Neuron (in vitro differentiated cells): ENCODE measurements around the gene CCR8.

Source experiments
- H2AFZ ChIP-seq: one replicate; pipeline ENCODE4 v1.6.1; 2013; ENCODE audit warnings: low read depth, mild to moderate bottlenecking, inconsistent platforms, low read length, moderate library complexity
- H3K27me3 ChIP-seq: one replicate; pipeline ENCODE4 v1.6.1; 2013; ENCODE audit warnings: low read length; ENCODE audit not compliant: insufficient read depth
- H3K36me3 ChIP-seq: one replicate; pipeline ENCODE4 v1.6.1; 2013; ENCODE audit warnings: low read length; ENCODE audit not compliant: insufficient read depth
- H3K4me1 ChIP-seq: one replicate; pipeline ENCODE4 v1.6.1; 2013; ENCODE audit warnings: low read length; ENCODE audit not compliant: insufficient read depth
- H3K4me3 ChIP-seq: 2 replicates; pipeline ENCODE4 v1.5.1; 2013; ENCODE audit warnings: mild to moderate bottlenecking, low read length, moderate library complexity
- H3K9me3 ChIP-seq: one replicate; pipeline ENCODE4 v1.6.1; 2013; ENCODE audit warnings: low read length

Gene CCR8, protein sequence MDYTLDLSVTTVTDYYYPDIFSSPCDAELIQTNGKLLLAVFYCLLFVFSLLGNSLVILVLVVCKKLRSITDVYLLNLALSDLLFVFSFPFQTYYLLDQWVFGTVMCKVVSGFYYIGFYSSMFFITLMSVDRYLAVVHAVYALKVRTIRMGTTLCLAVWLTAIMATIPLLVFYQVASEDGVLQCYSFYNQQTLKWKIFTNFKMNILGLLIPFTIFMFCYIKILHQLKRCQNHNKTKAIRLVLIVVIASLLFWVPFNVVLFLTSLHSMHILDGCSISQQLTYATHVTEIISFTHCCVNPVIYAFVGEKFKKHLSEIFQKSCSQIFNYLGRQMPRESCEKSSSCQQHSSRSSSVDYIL

DNA sequence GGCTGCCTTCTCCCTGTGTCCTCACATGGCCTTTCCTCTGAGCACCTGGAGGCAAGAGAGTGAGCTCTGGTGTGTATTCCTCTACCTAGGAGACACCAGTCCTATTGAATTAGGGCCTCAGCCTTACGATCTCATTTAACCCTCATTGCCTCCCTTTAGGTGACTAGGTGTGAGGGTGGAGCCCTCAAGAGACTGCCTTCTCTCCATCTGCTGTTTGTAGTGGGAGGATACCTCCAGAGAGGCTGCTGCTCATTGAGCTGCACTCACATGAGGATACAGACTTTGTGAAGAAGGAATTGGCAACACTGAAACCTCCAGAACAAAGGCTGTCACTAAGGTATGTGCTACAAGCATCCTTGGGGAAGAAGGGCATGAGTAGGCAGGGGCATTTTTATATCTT lies at the start of gene CCR8:
TSS of gene CCR8 (plus strand) at position 217 of the 400 bp plus-strand sequence. CDS start 2,623 bp downstream, outside the sequence.
- no peaks in the 10 kb centered on the region for H3K27me3 ChIP-seq
- no peaks in the 10 kb centered on the region for H3K9me3 ChIP-seq
- no peaks in the 10 kb centered on the region for H3K4me1 ChIP-seq
- H3K4me3 ChIP-seq = no peak within 1 kb of the TSS
- H2AFZ ChIP-seq = no peak within 1 kb of the TSS
- no peaks in the 10 kb centered on the region for H3K36me3 ChIP-seq

DNA sequence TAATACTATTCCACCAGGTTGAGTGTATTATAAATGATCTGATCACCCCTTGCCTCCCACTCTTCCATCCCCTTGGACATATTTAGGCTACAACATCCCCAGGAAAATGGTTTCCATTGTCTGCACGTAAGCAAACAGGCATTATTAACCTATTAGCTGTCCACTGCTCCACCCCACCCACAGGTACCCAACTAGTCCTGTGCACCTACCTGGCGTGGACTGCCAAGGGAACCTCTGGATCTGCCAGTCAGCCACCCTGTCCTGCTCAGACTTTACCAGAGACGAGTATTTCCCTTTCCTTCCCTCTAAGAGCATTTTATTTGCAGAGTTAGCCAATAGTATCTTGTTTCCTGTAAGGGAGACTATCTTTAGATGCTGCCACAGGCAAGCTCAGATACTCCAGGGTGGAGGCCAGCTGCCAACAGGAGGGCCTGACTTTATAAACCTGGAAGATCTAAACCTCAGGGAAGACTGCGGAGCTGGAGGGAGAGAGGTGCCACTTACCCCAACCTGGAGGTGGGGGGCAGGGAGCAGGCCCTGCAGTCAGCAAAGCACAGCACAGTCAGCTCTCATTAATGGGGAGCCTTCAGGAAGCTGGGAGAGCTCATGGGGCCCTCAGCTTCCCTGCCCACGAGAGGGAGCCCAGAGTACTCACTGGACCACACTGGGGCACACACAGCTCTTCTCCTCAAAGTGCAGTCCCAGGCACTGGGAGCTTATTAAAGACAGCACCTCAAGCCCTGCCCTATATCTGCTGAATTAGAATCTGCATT lies 49.6 kb upstream of the CCR8 start, which contains the start of gene CX3CR1:
TSS of gene CX3CR1 (minus strand) at position 292 of the 773 bp plus-strand sequence. CDS start 13,527 bp downstream, outside the sequence.
- Histone ChIP-seq H2AFZ (no peak within 1 kb of the TSS), H3K36me3 (no peaks in the 10 kb centered on the region), H3K9me3 (no peaks in the 10 kb centered on the region), H3K27me3 (no peaks in the 10 kb centered on the region), H3K4me3 (no peak within 1 kb of the TSS), H3K4me1 (no peaks in the 10 kb centered on the region)

DNA sequence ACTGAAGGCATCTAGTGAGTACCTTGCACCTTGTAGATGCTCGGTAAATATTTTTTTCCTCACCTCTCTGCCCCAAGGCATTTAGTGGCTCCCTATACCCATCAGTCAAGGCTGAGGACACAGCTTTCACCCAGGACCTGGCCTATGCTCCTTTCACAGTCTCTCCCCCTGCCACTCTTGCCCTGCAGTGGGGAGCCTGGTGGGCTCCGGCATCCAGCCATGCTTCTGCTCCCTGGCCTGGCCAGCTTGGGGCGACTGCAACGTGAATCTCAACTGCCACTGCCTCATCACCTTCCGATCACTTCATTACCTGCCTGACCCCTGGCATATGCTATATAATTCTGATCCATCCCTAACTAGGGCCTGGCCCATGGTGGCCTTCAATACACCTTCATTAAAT lies 48.9 kb upstream of the CCR8 start:
- Histone ChIP-seq H3K27me3 (no peaks in the 10 kb centered on the region), H3K9me3 (no peaks in the 10 kb centered on the region), H3K4me1 (no peaks in the 10 kb centered on the region), H3K4me3 (no peak overlapping the region), H2AFZ (no peak overlapping the region), H3K36me3 (no peaks in the 10 kb centered on the region)

DNA sequence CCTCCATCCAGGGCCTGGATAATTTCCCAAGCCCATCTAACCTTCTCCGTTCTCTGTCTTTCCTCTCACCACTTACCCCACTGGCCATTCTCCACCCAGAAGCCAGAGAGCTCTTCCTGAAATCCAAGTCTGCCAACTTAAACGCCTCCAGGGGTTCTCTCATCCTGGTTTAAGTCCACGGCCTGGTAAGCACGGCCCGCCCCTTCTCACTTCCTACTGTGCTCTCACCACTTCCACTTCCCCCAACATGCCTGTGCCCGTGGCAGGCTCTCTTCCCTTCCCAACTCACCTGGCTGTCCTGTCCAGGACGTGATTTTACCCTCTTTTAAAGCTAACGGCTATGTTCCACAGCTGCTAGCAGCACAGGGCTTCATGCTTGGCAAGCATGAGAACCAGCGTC lies 48.0 kb upstream of the CCR8 start:
- H3K27me3 ChIP-seq = no peaks in the 10 kb centered on the region
- H2AFZ ChIP-seq = no peak overlapping the region
- no peaks in the 10 kb centered on the region for H3K9me3 ChIP-seq
- no peak overlapping the region for H3K4me3 ChIP-seq
- no peaks in the 10 kb centered on the region for H3K36me3 ChIP-seq
- H3K4me1 ChIP-seq = no peaks in the 10 kb centered on the region

DNA sequence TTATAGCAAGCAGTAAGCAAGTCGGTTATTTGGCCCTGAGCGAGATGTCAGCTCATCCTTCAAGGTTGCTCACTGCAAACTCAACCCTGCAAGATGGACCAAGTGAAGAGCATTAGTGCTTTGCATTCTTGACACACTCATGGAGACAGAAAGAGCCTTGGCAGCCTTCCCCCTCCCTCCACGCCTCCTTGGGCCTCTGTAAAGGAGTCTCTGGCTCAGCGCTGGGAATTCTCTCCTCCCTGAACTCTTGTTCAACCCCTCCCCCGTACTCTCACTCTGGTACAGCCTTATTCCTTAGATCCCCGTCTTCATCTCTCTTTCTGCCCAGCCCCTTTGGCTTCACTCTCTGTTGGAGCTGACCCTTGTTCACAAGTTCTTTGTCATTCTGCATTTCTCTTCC lies 47.5 kb upstream of the CCR8 start:
- no peaks in the 10 kb centered on the region for H3K27me3 ChIP-seq
- no peaks in the 10 kb centered on the region for H3K4me1 ChIP-seq
- H2AFZ ChIP-seq = no peak overlapping the region

DNA sequence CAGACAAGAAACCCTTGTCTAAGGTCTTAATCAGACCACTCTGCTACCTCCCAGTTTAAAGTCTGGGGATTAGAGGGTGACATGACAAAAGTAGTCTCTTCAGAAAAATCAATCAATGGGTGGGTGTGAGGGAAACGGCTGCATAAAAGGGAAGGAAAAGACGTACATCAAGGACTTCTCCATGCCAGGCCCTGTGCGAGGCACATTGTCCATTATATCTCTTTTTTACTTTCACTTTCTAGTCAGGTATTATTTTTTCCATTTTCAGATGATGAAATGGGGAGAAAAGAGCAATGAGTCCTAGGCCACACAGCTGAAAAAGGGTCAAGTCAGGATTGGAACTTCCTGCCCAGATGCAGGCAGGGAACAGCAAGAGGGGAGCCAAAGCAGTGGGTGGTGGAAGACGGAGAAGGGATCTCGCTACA lies 45.0 kb upstream of the CCR8 start:
- H3K4me3 ChIP-seq = no peak overlapping the region
- H2AFZ ChIP-seq = no peak overlapping the region
- no peaks in the 10 kb centered on the region for H3K9me3 ChIP-seq
- no peaks in the 10 kb centered on the region for H3K36me3 ChIP-seq
- H3K27me3 ChIP-seq = no peaks in the 10 kb centered on the region
- no peaks in the 10 kb centered on the region for H3K4me1 ChIP-seq

More for the DNA sequence above, 47.5 kb upstream of the CCR8 start:
- H3K9me3 ChIP-seq = no peaks in the 10 kb centered on the region
- no peaks in the 10 kb centered on the region for H3K36me3 ChIP-seq
- no peak overlapping the region for H3K4me3 ChIP-seq

DNA sequence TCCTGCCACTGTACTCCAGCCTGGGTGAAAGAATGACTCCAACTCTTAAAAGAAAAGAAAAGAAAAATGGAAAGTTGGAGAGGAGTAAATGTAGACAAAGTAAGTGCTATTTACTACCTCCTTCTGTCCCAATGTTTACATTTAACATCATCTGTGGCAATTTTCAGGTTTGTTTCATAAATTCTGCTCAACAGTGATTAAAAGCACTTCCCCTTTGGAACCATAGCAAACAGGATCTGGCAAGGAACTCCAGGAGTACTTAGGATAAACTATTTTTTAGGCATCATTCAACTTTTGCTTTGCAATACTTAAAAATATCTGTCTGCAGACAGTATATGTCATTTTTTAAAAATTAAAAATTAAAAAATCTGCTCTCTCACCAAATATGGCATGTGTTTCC lies 44.2 kb upstream of the CCR8 start:
- Histone ChIP-seq H3K4me1 (no peaks in the 10 kb centered on the region), H3K9me3 (no peaks in the 10 kb centered on the region), H2AFZ (no peak overlapping the region), H3K4me3 (no peak overlapping the region), H3K27me3 (no peaks in the 10 kb centered on the region), H3K36me3 (no peaks in the 10 kb centered on the region)

DNA sequence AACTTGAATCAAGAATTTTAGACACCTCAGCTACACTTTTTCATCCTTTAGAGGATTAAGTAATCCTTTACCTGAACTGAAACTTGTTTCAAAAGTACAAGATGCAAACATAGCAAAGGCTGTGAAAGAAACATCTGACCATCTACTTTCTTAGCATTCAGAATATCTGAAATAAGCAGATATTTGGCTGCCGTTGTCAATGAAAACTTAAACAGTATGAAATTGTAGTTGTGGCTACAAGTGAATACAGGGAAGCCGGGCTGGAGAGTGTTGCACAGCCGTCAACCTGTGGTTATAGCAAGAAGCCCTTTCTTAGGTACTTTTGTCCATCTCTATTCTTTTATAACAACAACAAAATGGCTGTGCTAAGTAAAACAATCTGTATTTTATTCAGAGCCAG lies 42.7 kb upstream of the CCR8 start:
- H3K4me3 ChIP-seq = no peak overlapping the region
- H3K9me3 ChIP-seq = no peaks in the 10 kb centered on the region
- H3K4me1 ChIP-seq = no peaks in the 10 kb centered on the region
- no peaks in the 10 kb centered on the region for H3K27me3 ChIP-seq
- no peak overlapping the region for H2AFZ ChIP-seq
- H3K36me3 ChIP-seq = no peaks in the 10 kb centered on the region

DNA sequence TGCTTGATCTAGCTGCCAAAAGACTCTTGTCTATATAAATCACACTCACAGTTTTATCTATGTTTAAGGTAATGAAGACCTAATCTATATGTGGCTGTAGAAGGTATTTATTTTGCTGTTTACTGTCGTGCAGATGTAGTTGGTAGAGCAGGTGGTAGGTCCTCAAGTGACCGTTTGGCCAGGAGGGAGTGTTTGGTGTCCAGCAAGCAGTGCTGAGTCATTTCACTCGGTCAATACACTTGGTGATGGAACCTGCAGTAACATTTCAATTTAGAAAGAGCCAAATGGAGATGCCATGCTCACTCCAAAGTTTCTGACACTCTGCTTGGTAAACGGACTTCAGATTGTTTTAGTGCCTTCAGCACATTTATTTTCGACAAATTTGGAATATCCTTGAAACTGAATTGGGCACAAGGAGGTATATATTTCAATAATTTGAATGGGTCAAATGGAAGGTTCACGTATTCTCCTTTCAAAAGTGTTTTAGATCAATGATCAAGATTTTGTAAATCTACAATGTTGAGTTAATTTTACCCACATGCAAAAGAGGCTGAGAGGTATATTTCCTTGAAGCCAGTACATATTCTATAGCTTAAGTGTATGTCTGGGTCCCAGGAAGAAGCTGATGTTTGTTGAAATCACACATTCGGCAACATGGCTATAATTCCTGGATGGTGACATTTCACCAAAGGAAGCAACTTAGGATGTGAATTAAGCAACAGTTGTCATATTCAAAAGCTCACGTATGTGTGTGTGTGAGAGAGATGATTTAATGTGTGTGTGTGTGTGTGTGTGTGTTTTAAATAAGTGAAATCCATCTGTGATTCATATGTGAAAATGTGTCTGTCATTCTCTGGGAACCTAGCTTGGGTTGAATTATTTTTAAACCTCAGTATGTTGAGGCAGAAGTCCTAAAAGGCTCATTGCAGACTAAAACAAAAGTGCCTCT lies 42.0 kb upstream of the CCR8 start:
- no peaks in the 10 kb centered on the region for H3K27me3 ChIP-seq

DNA sequence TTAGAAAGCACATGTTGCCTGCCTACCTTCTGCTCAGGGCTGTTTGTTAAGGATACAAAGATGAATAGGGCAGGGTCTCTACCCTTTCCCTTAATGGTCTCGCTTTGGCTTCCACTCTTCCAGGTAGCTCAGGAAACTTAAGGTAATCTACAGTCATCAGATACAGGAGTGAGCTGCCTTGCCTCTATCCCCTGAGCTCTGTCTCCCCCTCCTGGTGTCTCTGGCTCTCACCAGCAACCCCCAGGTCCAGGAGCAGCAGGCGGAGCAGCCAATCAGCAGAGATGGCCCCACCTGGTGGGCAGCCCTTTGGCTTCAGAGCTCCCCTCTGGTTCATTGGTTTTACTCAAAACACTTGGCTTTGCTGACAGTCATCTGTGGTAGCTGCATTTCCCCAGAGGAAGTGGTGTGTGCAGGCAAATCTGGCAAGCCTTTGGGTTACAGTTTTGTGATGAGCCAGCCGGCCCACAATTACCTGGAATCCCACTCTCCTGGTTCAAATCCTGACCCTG lies 41.2 kb upstream of the CCR8 start:
- no peaks in the 10 kb centered on the region for H3K4me1 ChIP-seq
- no peaks in the 10 kb centered on the region for H3K9me3 ChIP-seq
- no peak overlapping the region for H3K4me3 ChIP-seq
- H2AFZ ChIP-seq = no peak overlapping the region
- H3K36me3 ChIP-seq = no peaks in the 10 kb centered on the region
- no peaks in the 10 kb centered on the region for H3K27me3 ChIP-seq

More for the DNA sequence above, 42.0 kb upstream of the CCR8 start:
- H3K36me3 ChIP-seq = no peaks in the 10 kb centered on the region
- H3K9me3 ChIP-seq = no peaks in the 10 kb centered on the region
- no peak overlapping the region for H3K4me3 ChIP-seq
- no peak overlapping the region for H2AFZ ChIP-seq
- no peaks in the 10 kb centered on the region for H3K4me1 ChIP-seq

DNA sequence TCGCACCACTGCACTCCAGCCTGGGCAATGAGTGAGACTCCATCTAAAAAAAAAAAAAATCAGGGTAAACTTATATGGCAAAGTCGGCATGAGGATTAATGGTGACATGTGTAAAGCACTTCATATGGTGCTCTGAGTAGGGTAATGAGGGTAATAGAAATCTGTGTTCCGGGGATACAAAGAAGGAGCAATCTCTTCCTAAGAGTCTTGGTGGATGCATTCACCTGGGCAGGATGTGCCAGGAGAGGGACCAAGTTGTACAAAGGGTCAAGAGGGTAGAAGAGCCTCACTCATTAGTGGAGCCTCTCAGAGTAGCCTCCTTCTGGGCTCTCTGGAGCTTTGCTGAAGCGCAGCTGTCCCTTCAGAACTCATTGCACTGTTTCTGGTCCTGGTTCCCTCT lies 40.4 kb upstream of the CCR8 start:
- no peaks in the 10 kb centered on the region for H3K4me1 ChIP-seq
- no peak overlapping the region for H3K4me3 ChIP-seq
- no peak overlapping the region for H2AFZ ChIP-seq
- no peaks in the 10 kb centered on the region for H3K27me3 ChIP-seq
- no peaks in the 10 kb centered on the region for H3K9me3 ChIP-seq
- H3K36me3 ChIP-seq = no peaks in the 10 kb centered on the region

DNA sequence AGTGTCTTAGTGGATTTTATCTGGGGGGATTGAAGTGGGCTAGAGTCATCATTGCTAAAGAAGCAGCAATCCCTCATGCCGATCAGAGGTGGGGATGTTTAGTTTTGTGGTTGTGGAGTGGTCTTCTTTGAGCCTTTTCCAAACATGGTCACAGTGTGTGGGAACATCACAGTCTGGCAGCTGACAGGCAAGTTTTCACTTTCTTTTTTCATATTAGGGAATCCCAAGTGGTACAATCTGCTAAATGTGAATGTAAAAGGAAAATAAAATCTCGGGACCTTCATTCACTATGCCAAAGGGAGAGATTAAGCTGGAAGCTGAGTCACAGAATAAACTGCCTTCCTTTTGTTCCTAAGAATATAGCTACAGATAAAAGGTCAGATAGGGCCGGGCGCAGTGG lies 39.3 kb upstream of the CCR8 start:
- Histone ChIP-seq H3K36me3 (no peaks in the 10 kb centered on the region), H3K9me3 (no peaks in the 10 kb centered on the region), H3K27me3 (no peaks in the 10 kb centered on the region), H2AFZ (no peak overlapping the region), H3K4me1 (peaks cover 11% of the 10 kb centered on the region), H3K4me3 (no peak overlapping the region)
